Measurements from ENCODE around the gene SCAANT1.

GRCh38 chr3:63920001-63920400, 7.8 kb upstream of the SCAANT1 start:
- no peak for TF ChIP-seq CTCF (IDR thresholded peaks at IDR 0.05)
- no peak for TF ChIP-seq EZH2 (IDR thresholded peaks at IDR 0.05; ENCODE audit: borderline replicate concordance, insufficient read depth, low read depth, low read length, poor library complexity, severe bottlenecking)
